Neutrophil (primary cell): ENCODE measurements around the gene BACH2.

ENCODE experiments used
- H3K27ac ChIP-seq: fragments of 200-600 bp; sonication (generic); 2 replicates; pipeline ENCODE4 v1.5.1; 2016; ENCODE audit warnings: mild to moderate bottlenecking, moderate library complexity
- H3K27me3 ChIP-seq: fragments of 200-600 bp; sonication (generic); 2 replicates; pipeline ENCODE4 v1.6.0; 2016; ENCODE audit warnings: mild to moderate bottlenecking
- H3K36me3 ChIP-seq: fragments of 200-600 bp; sonication (generic); 2 replicates; pipeline ENCODE4 v1.5.1; 2017
- H3K4me1 ChIP-seq, 2 experiments: fragments of 200-600 bp in 1 of 2; sonication (generic) in 1 of 2; 1 replicate in 1 of 2; 2 replicates in 1 of 2; pipeline versions ENCODE4 v1.5.1 to v1.6.1; 2013 to 2016; ENCODE audit warnings: low read depth in 1 of 2, low read length in 1 of 2, mild to moderate bottlenecking in 1 of 2, moderate library complexity in 1 of 2; ENCODE audit not compliant: control insufficient read depth in 1 of 2, insufficient read depth in 1 of 2
- H3K4me3 ChIP-seq, 2 experiments: fragments of 200-600 bp in 1 of 2; sonication (generic) in 1 of 2; 1 replicate in 1 of 2; 2 replicates in 1 of 2; pipeline ENCODE4 v1.5.1; 2013 to 2016; ENCODE audit warnings: low read depth in 1 of 2, low read length in 1 of 2, mild to moderate bottlenecking in 1 of 2, moderate library complexity in 1 of 2
- H3K9me3 ChIP-seq: fragments of 200-600 bp; sonication (generic); 2 replicates; pipeline ENCODE4 v1.5.1; 2016
- TF ChIP-seq, protein P1 (sequence below): fragments of 200-600 bp; sonication (generic); IDR thresholded peaks from 2 replicates; pipeline ENCODE4 v1.5.1; 2016; ENCODE audit warnings: antibody characterized with exemption

The BACH2 gene

DNA sequence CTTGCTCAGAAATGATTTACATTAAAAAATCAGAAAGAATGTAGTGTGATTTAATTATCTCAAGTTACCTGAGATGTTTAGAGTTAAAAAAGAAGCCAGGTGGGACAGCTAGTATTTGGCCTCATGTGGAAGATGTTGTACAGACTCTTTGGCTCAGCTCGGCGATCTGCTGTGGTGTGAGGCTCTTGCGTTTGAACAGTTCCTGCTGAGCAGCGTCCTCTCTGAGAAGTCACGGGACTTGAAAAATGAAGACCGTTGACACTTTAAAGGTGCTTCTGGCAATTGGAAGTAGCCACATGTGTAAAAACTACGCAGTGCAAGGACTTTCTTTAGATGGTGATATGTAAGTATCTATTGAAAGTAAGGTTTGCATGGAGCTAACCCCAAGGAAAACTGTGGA is 169.0 kb downstream of the BACH2 start:
- no peak overlapping the region for H3K27ac ChIP-seq
- TF ChIP-seq, protein P1, sequence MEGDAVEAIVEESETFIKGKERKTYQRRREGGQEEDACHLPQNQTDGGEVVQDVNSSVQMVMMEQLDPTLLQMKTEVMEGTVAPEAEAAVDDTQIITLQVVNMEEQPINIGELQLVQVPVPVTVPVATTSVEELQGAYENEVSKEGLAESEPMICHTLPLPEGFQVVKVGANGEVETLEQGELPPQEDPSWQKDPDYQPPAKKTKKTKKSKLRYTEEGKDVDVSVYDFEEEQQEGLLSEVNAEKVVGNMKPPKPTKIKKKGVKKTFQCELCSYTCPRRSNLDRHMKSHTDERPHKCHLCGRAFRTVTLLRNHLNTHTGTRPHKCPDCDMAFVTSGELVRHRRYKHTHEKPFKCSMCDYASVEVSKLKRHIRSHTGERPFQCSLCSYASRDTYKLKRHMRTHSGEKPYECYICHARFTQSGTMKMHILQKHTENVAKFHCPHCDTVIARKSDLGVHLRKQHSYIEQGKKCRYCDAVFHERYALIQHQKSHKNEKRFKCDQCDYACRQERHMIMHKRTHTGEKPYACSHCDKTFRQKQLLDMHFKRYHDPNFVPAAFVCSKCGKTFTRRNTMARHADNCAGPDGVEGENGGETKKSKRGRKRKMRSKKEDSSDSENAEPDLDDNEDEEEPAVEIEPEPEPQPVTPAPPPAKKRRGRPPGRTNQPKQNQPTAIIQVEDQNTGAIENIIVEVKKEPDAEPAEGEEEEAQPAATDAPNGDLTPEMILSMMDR = no peak
- no peaks in the 10 kb centered on the region for H3K9me3 ChIP-seq
- no peak overlapping the region for H3K4me3 ChIP-seq
- H3K27me3 ChIP-seq = no peaks in the 10 kb centered on the region
- H3K4me1 ChIP-seq = peaks cover 0 to 6% of the 10 kb centered on the region in 2 experiments
- H3K36me3 ChIP-seq = no peaks in the 10 kb centered on the region

DNA sequence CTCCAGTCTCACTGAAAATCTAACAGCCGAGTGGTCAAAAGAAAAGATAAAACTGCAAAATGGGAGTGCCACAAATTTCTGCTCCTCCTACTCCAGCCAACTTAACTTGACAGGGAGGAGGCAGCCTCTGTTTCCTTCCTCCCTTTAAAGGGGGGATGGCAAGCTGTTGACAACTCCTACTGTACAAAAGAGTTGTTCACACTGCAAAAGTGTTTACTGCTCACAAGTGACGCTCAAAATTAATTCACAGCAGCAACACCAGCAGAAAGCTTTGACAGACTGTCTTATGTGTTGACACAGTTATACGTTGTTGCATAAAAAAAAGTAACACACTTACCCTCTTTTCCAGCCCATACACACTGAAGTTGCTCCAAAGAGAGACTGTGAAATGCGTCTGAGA is 169.8 kb downstream of the BACH2 start:
- Histone ChIP-seq H3K27me3 (no peaks in the 10 kb centered on the region), H3K9me3 (no peaks in the 10 kb centered on the region), H3K27ac (no peak overlapping the region), H3K4me1 (peaks cover 0 to 6% of the 10 kb centered on the region in 2 experiments), H3K4me3 (no peak overlapping the region), H3K36me3 (no peaks in the 10 kb centered on the region)
- TF ChIP-seq, protein P1 = no peak

DNA sequence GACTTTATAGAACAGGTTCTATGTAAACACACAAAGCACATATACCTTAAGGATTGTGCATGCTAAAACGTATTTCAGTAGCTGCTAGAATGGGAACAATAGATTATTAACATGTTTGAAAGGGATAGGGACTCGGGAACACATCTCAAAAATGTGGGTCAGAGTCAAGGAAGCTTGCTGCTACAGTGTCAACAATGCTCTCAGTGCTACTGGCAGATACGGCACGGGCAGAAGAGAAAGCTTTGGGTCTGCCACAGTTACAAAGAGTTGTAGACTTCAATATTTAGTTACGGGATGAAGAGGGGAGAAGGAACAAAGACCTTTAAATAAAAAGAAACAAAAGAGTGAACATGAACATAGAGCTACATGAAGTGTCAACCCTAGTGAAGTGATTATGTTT is 170.5 kb downstream of the BACH2 start:
- TF ChIP-seq, protein P1 = no peak
- no peaks in the 10 kb centered on the region for H3K9me3 ChIP-seq
- peaks cover 0 to 6% of the 10 kb centered on the region in 2 experiments for H3K4me1 ChIP-seq
- no peak overlapping the region for H3K27ac ChIP-seq
- no peak overlapping the region for H3K4me3 ChIP-seq
- H3K36me3 ChIP-seq = no peaks in the 10 kb centered on the region
- no peaks in the 10 kb centered on the region for H3K27me3 ChIP-seq

DNA sequence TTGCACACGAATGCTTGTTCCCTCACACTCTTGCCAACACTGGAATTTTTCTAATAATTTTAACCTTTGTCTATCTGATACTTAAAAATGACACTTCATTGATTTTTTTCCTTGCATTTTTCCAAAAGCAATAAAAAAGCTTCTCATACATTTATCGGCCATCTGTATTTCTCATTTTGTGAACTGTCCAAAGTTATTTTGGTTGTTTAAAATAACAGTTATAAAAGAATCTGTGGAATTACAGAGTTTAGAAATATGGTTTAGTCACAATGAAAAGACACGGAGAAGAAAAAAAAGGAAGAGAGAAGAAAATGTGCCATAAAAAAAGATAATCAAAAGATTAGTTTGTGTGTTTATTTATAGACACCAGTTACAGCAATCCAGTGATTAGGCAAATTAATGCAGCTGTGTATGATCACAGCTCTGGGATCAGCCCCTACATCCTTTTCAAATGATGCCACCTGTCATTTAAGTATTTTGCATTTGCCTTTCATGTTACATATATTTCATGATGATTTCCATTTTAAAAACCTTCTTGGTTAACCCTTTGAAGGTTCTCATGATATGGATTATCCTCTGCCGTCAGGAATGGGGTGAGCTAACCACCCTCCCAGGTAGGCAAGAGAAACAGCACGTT is 171.7 kb downstream of the BACH2 start:
- H3K36me3 ChIP-seq = no peaks in the 10 kb centered on the region
- H3K27ac ChIP-seq = no peak overlapping the region
- no peaks in the 10 kb centered on the region for H3K27me3 ChIP-seq
- no peaks in the 10 kb centered on the region for H3K9me3 ChIP-seq
- TF ChIP-seq, protein P1 = no peak
- H3K4me3 ChIP-seq = no peak overlapping the region
- peaks cover 0 to 6% of the 10 kb centered on the region in 2 experiments for H3K4me1 ChIP-seq

DNA sequence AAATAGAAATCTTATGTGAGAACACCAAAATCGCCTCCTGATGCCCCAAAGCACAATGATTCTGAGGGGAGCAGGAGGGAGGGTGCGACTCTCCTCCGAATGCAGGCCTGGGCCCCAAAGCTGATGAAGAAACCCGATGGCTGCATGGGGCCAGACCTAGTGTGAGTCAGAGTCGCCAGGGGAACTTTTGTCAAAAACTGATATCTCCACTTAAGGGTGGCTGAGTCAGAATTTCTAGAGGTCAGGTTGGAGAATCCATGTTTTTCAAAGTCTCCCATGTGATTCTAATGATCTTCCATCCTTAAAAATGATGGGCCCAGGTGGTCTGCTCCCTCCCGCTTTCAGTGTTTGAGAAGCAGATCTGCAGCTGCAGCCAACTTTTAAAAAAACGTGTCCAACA is 172.8 kb downstream of the BACH2 start:
- TF ChIP-seq, protein P1 = no peak
- H3K4me3 ChIP-seq = no peak overlapping the region

More for the DNA sequence above, 172.8 kb downstream of the BACH2 start:
- Histone ChIP-seq H3K27me3 (no peaks in the 10 kb centered on the region), H3K9me3 (no peaks in the 10 kb centered on the region), H3K27ac (no peak overlapping the region), H3K36me3 (no peaks in the 10 kb centered on the region), H3K4me1 (peaks cover 0 to 6% of the 10 kb centered on the region in 2 experiments)
